Neural progenitor cell (in vitro differentiated cells): ENCODE results near the gene IRF5. TPM values are rescaled to one million over a fixed set of nuclear protein-coding genes. Genes with fewer than 3 reads are reported as not detected.

Experiments used
- DNase-seq: peaks from one replicate; pipeline ENCODE4 v3.0.0-alpha.2; 2016; ENCODE audit warnings: low spot score
- H2AFZ ChIP-seq: fragments of 200-600 bp; sonication (generic); replicated peaks from 2 replicates; pipeline ENCODE4 v1.6.1; 2016; ENCODE audit warnings: antibody characterized with exemption
- H3F3A ChIP-seq: fragments of 200-600 bp; sonication (generic); 2 replicates; pipeline ENCODE4 v1.6.1; 2016; ENCODE audit warnings: antibody characterized with exemption, low read depth
- H3K27ac ChIP-seq: fragments of 200-600 bp; sonication (generic); 2 replicates; pipeline ENCODE4 v1.5.1; 2016; ENCODE audit warnings: mild to moderate bottlenecking
- H3K27me3 ChIP-seq: fragments of 200-600 bp; sonication (generic); 2 replicates; pipeline ENCODE4 v1.6.1; 2016; ENCODE audit warnings: mild to moderate bottlenecking, moderate library complexity
- H3K36me3 ChIP-seq: fragments of 200-600 bp; sonication (generic); 2 replicates; pipeline ENCODE4 v1.5.1; 2016
- H3K4me1 ChIP-seq: fragments of 200-600 bp; sonication (generic); 2 replicates; pipeline ENCODE4 v1.6.1; 2016; ENCODE audit warnings: mixed run types
- H3K4me2 ChIP-seq: fragments of 200-600 bp; sonication (generic); 2 replicates; pipeline ENCODE4 v1.6.1; 2016
- H3K4me3 ChIP-seq: fragments of 200-600 bp; sonication (generic); 2 replicates; pipeline ENCODE4 v1.5.1; 2016
- H3K79me2 ChIP-seq: fragments of 200-600 bp; sonication (generic); 2 replicates; pipeline ENCODE4 v1.6.1; 2016; ENCODE audit warnings: low read depth
- H3K9ac ChIP-seq: fragments of 200-600 bp; sonication (generic); 2 replicates; pipeline ENCODE4 v1.6.1; 2016
- H3K9me3 ChIP-seq: fragments of 200-600 bp; sonication (generic); 2 replicates; pipeline ENCODE4 v1.5.1; 2016; ENCODE audit warnings: low read depth
- H4K20me1 ChIP-seq: fragments of 200-600 bp; sonication (generic); 2 replicates; pipeline ENCODE4 v1.6.1; 2016; ENCODE audit warnings: low read depth
- H3K27ac Mint-ChIP-seq: 3 replicates; pipeline ENCODE4 v1.8.0; 2021; ENCODE audit warnings: mixed read lengths
- H3K27me3 Mint-ChIP-seq: 2 replicates; pipeline ENCODE4 v1.8.0; 2022; ENCODE audit warnings: low read depth, mild to moderate bottlenecking, inconsistent platforms, moderate library complexity, mixed read lengths; ENCODE audit not compliant: insufficient read depth
- H3K36me3 Mint-ChIP-seq: 3 replicates; pipeline ENCODE4 v1.8.0; 2021; ENCODE audit warnings: mixed read lengths
- H3K4me1 Mint-ChIP-seq: 3 replicates; pipeline ENCODE4 v1.8.0; 2021; ENCODE audit warnings: mixed read lengths
- H3K4me3 Mint-ChIP-seq: 3 replicates; pipeline ENCODE4 v1.8.0; 2021; ENCODE audit warnings: mild to moderate bottlenecking, moderate library complexity, mixed read lengths
- H3K9me3 Mint-ChIP-seq: 3 replicates; pipeline ENCODE4 v1.8.0; 2020; ENCODE audit warnings: mixed read lengths
- CTCF ChIP-seq: fragments of 200-600 bp; sonication (generic); IDR thresholded peaks from 2 replicates; pipeline ENCODE4 v1.5.1; 2017; ENCODE audit warnings: antibody characterized with exemption, mild to moderate bottlenecking
- EZH2 ChIP-seq: fragments of 200-600 bp; sonication (generic); IDR thresholded peaks from 2 replicates; pipeline ENCODE4 v1.6.1; 2017; ENCODE audit warnings: antibody characterized with exemption, mild to moderate bottlenecking, moderate library complexity
- EZH2phosphoT487 ChIP-seq: fragments of 200-600 bp; sonication (generic); IDR thresholded peaks from 2 replicates; pipeline ENCODE4 v1.6.1; 2017; ENCODE audit warnings: antibody characterized with exemption
- total RNA-seq: library from RNA; depleted of rRNA; stranded (reverse); fragments of >200 nt; gene quantifications from 2 replicates; pipeline ENCODE4 v1.2.3, GENCODE V29; 2015; ENCODE audit warnings: low replicate concordance

IRF5 gene
- total RNA-seq, 1 donor from 2014 or later = 0.22 TPM

GRCh38 chr7:128954150-128954549 lies 16.4 kb downstream of the IRF5 start:
- Mint-ChIP-seq H3K4me1 (no peaks in the 10 kb centered on the region), H3K27me3 (no peaks in the 10 kb centered on the region), H3K9me3 (no peaks in the 10 kb centered on the region), H3K27ac (no peak overlapping the region), H3K4me3 (no peak overlapping the region), H3K36me3 (peaks cover 37% of the 10 kb centered on the region)
- no peaks in the 10 kb centered on the region for H3K9me3 ChIP-seq
- peaks cover 4% of the 10 kb centered on the region for H3F3A ChIP-seq
- DNase-seq = no peak
- no peaks in the 10 kb centered on the region for H3K36me3 ChIP-seq
- H3K27me3 ChIP-seq = no peaks in the 10 kb centered on the region
- no peak overlapping the region for H3K27ac ChIP-seq
- no peaks in the 10 kb centered on the region for H4K20me1 ChIP-seq
- no peaks in the 10 kb centered on the region for H3K79me2 ChIP-seq
- H3K4me1 ChIP-seq = no peaks in the 10 kb centered on the region
- H3K9ac ChIP-seq = no peak overlapping the region
- no peak overlapping the region for H2AFZ ChIP-seq
- TF ChIP-seq EZH2 (no peak), CTCF (no peak)
- no peak overlapping the region for H3K4me2 ChIP-seq
- H3K4me3 ChIP-seq = no peak overlapping the region

GRCh38 chr7:128954830-128955802 lies 17.4 kb downstream of the IRF5 start:
- Mint-ChIP-seq H3K27me3 (no peaks in the 10 kb centered on the region), H3K27ac (no peak overlapping the region), H3K4me1 (no peaks in the 10 kb centered on the region), H3K36me3 (peaks cover 43% of the 10 kb centered on the region), H3K4me3 (no peak overlapping the region), H3K9me3 (no peaks in the 10 kb centered on the region)
- no peak overlapping the region for H3K4me2 ChIP-seq
- peak overlapping the region; percentile 16 for H3K27ac ChIP-seq
- no peaks in the 10 kb centered on the region for H3K4me1 ChIP-seq
- H3F3A ChIP-seq = peaks cover 4% of the 10 kb centered on the region
- H4K20me1 ChIP-seq = no peaks in the 10 kb centered on the region
- H3K4me3 ChIP-seq = no peak overlapping the region
- no peak overlapping the region for H3K9ac ChIP-seq
- no peak overlapping the region for H2AFZ ChIP-seq
- H3K36me3 ChIP-seq = no peaks in the 10 kb centered on the region
- H3K79me2 ChIP-seq = no peaks in the 10 kb centered on the region
- DNase-seq = peak; percentile 23
- H3K27me3 ChIP-seq = no peaks in the 10 kb centered on the region
- no peaks in the 10 kb centered on the region for H3K9me3 ChIP-seq
- TF ChIP-seq EZH2 = no peak
- TF ChIP-seq CTCF = peak; percentile 34

GRCh38 chr7:128955981-128956380 lies 18.3 kb downstream of the IRF5 start:
- Histone ChIP-seq H4K20me1 (no peaks in the 10 kb centered on the region), H3F3A (peaks cover 4% of the 10 kb centered on the region), H3K4me3 (no peak overlapping the region), H3K36me3 (no peaks in the 10 kb centered on the region), H2AFZ (no peak overlapping the region), H3K9me3 (no peaks in the 10 kb centered on the region), H3K79me2 (no peaks in the 10 kb centered on the region), H3K9ac (no peak overlapping the region), H3K27ac (no peak overlapping the region), H3K4me1 (no peaks in the 10 kb centered on the region), H3K27me3 (no peaks in the 10 kb centered on the region), H3K4me2 (no peak overlapping the region)
- Mint-ChIP-seq H3K27me3 (no peaks in the 10 kb centered on the region), H3K4me3 (no peak overlapping the region), H3K4me1 (no peaks in the 10 kb centered on the region), H3K36me3 (peaks cover 44% of the 10 kb centered on the region), H3K9me3 (no peaks in the 10 kb centered on the region), H3K27ac (no peak overlapping the region)
- DNase-seq = no peak
- TF ChIP-seq EZH2 = no peak
- no peak for TF ChIP-seq EZH2phosphoT487
- no peak for TF ChIP-seq CTCF
